ENCODE data around the gene NPDC1. TPM values are rescaled to one million over a fixed set of nuclear protein-coding genes. Genes with fewer than 3 reads are reported as not detected.
A peak's percentile ranks its signal among the peaks of the same experiment; 100 is the strongest.

NPDC1 gene
- total and polyA plus RNA-seq, 11 donors = 38.4 to 114 (median 55.1) TPM

GRCh38 chr9:136992819-136993369 lies 53.1 kb downstream of the NPDC1 start:
- Histone ChIP-seq H3K27ac (peak overlapping the region in 11 of 12 donors; percentile 78 to 91 (median 86)), H3K4me3 (peak overlapping the region; percentile 60 to 98 (median 82)), H3K27me3 (peaks cover 0 to 28% (median 0%) of the 10 kb centered on the region in 9 donors), H3K4me1 (peaks cover 3 to 55% (median 31%) of the 10 kb centered on the region in 12 donors), H3K36me3 (peaks cover 0 to 9% (median 3%) of the 10 kb centered on the region in 9 donors), H3K9me3 (peaks cover 0 to 10% (median 0%) of the 10 kb centered on the region in 12 donors)
- TF ChIP-seq POLR2A (IDR thresholded peaks at IDR 0.05) (no peak), CTCF (IDR thresholded peaks at IDR 0.05) (no peak)
- intact Hi-C loops (cut with DNase I) = loop anchor here in 5 of 10 donors (1.0 to 5.0 kb wide), 4 partner anchors 34 to 49 kb away; partner anchors contain the start of genes C8G (in 3 of the 5), ABCA2 (in 1 of the 5), FBXW5 (in 1 of the 5) and LCN12 (in 1 of the 5)
- ATAC-seq (no peak), DNase-seq (no peak)
- WGBS, 4 donors = 6 to 83% (median 50%) methylated on average over 6 to 18 of the region's 18 CpGs

- WGBS, 4 donors = 0 to 1% (median 1%) methylated on average over 11 to 92 of the region's 92 CpGs
- Histone ChIP-seq H3K4me3 (peak within 1 kb of the TSS; percentile 60 to 98 (median 82)), H3K4me1 (peaks cover 3 to 55% (median 31%) of the 10 kb centered on the region in 12 donors), H3K27ac (peak within 1 kb of the TSS; percentile 8 to 91 (median 87)), H3K36me3 (peaks cover 0 to 9% (median 3%) of the 10 kb centered on the region in 9 donors), H3K27me3 (peaks cover 0 to 28% (median 0%) of the 10 kb centered on the region in 9 donors), H3K9me3 (peaks cover 0 to 10% (median 0%) of the 10 kb centered on the region in 12 donors)
- DNase-seq (peak; percentile 94 to 97 (median 95)), ATAC-seq (peak; percentile 89 to 94 (median 94))
- intact Hi-C loops (cut with DNase I) = loop anchor here in 5 of 10 donors (1.0 to 5.0 kb wide), 4 partner anchors 35 to 48 kb away; partner anchors contain the start of genes C8G (in 3 of the 5), ABCA2 (in 1 of the 5), FBXW5 (in 1 of the 5) and LCN12 (in 1 of the 5)
- no peak for TF ChIP-seq CTCF (IDR thresholded peaks at IDR 0.05)
- TF ChIP-seq POLR2A (IDR thresholded peaks at IDR 0.05) = peak in 1 of 2 donors; percentile 47
Measured at GRCh38 chr9:136991993-136992818, 53.8 kb downstream of the NPDC1 start, which contains the start of gene PAXX. Gene PAXX, plus strand, starts transcription at chr9:136992422. Its CDS starts 22 bp downstream, at chr9:136992444.

GRCh38 chr9:136990242-136990911 lies 55.6 kb downstream of the NPDC1 start:
- ATAC-seq (no peak), DNase-seq (no peak)
- H3K4me1 ChIP-seq = peaks cover 3 to 42% (median 23%) of the 10 kb centered on the region in 12 donors
- H3K9me3 ChIP-seq = peaks cover 0 to 10% (median 0%) of the 10 kb centered on the region in 12 donors
- TF ChIP-seq POLR2A (IDR thresholded peaks at IDR 0.05) = no peak
- TF ChIP-seq CTCF (IDR thresholded peaks at IDR 0.05) = no peak
- H3K4me3 ChIP-seq = no peak overlapping the region
- H3K27me3 ChIP-seq = peaks cover 0 to 28% (median 0%) of the 10 kb centered on the region in 9 donors
- intact Hi-C loops (cut with DNase I) = loop anchor here in 4 of 10 donors (5.0 kb wide), 3 partner anchors 37 to 43 kb away; partner anchors contain the start of genes C8G (in 3 of the 4), ABCA2 (in 1 of the 4) and LCN12 (in 1 of the 4)
- H3K27ac ChIP-seq = no peak overlapping the region
- H3K36me3 ChIP-seq = peaks cover 0 to 9% (median 3%) of the 10 kb centered on the region in 9 donors
- 85 to 89% (median 88%) methylated on average over 10 of the region's 10 CpGs for WGBS, 4 donors

Other genes with a start within 250 kb of the NPDC1 start
Only the 30 nearest of the 37 such genes appear.
- 1 to 10 TPM; 2.9 to 8.3 (median 6.1) TPM for gene MAMDC4, start 193.8 kb downstream of the NPDC1 start, total RNA-seq
- gene MAMDC4, start 193.8 kb downstream of the NPDC1 start, polyA plus RNA-seq = 10 to 100 TPM in 1 of 2 donors, 1 to 10 TPM in 1; 4.5 to 14.9 TPM
- 100 to 1,000 TPM; 289 to 467 (median 341) TPM for gene EDF1, start 179.9 kb downstream of the NPDC1 start, total RNA-seq
- 100 to 1,000 TPM; 454 to 605 TPM for gene EDF1, start 179.9 kb downstream of the NPDC1 start, polyA plus RNA-seq
- 10 to 100 TPM in 3 of 9 donors, 1 to 10 TPM in 6; 6.3 to 14.7 (median 9.1) TPM for gene TRAF2, start 159.7 kb downstream of the NPDC1 start, total RNA-seq
- 10 to 100 TPM; 10.6 to 28.3 TPM for gene TRAF2, start 159.7 kb downstream of the NPDC1 start, polyA plus RNA-seq
- 100 to 1,000 TPM; 110 to 388 (median 147) TPM for gene FBXW5, start 101.4 kb downstream of the NPDC1 start, total RNA-seq
- 100 to 1,000 TPM; 189 to 206 TPM for gene FBXW5, start 101.4 kb downstream of the NPDC1 start, polyA plus RNA-seq
- 1 to 10 TPM in 7 of 9 donors, not detected in 2; 1.2 to 3.7 (median 1.5) TPM for gene C8G, start 100.9 kb downstream of the NPDC1 start, total RNA-seq
- gene C8G, start 100.9 kb downstream of the NPDC1 start, polyA plus RNA-seq = 1 to 10 TPM; 1.0 to 3.1 TPM
- 10 to 100 TPM in 2 of 9 donors, 1 to 10 TPM in 7; 1.9 to 23.7 (median 6.4) TPM for gene LCN12, start 93.9 kb downstream of the NPDC1 start, total RNA-seq
- 1 to 10 TPM in 1 of 2 donors, under 1 TPM in 1; 0.46 to 3.9 TPM for gene LCN12, start 93.9 kb downstream of the NPDC1 start, polyA plus RNA-seq
- gene PTGDS, start 68.7 kb downstream of the NPDC1 start, total RNA-seq = 1,000 to 10,000 TPM; 1,152 to 4,769 (median 3,109) TPM
- gene PTGDS, start 68.7 kb downstream of the NPDC1 start, polyA plus RNA-seq = 1,000 to 10,000 TPM; 2,982 to 5,295 TPM
- 10 to 100 TPM in 2 of 9 donors, 1 to 10 TPM in 5, under 1 TPM in 2; 0.16 to 14.9 (median 2.7) TPM for gene LCNL1, start 63.2 kb downstream of the NPDC1 start, total RNA-seq
- 1 to 10 TPM in 1 of 2 donors, under 1 TPM in 1; 0.14 to 5.8 TPM for gene LCNL1, start 63.2 kb downstream of the NPDC1 start, polyA plus RNA-seq
- gene PAXX, start 53.8 kb downstream of the NPDC1 start, total RNA-seq = 10 to 100 TPM; 15.0 to 35.3 (median 19.4) TPM
- gene PAXX, start 53.8 kb downstream of the NPDC1 start, polyA plus RNA-seq = 10 to 100 TPM; 31.2 to 57.3 TPM
- 10 to 100 TPM in 1 of 9 donors, 1 to 10 TPM in 8; 1.5 to 16.7 (median 5.0) TPM for gene CLIC3, start 49.6 kb downstream of the NPDC1 start, total RNA-seq
- gene CLIC3, start 49.6 kb downstream of the NPDC1 start, polyA plus RNA-seq = 10 to 100 TPM in 1 of 2 donors, 1 to 10 TPM in 1; 3.9 to 11.3 TPM
- 10 to 100 TPM; 19.1 to 44.3 (median 33.4) TPM for gene ABCA2, start 17.9 kb downstream of the NPDC1 start, total RNA-seq
- 10 to 100 TPM; 13.1 to 30.6 TPM for gene ABCA2, start 17.9 kb downstream of the NPDC1 start, polyA plus RNA-seq
- gene FUT7, start 14.1 kb downstream of the NPDC1 start, total RNA-seq = under 1 TPM in 2 of 9 donors, not detected in 7; 0.15 to 0.48 TPM
- gene FUT7, start 14.1 kb downstream of the NPDC1 start, polyA plus RNA-seq = under 1 TPM in 1 of 2 donors, not detected in 1; 0.17 TPM
- gene ENTPD2, start 7.9 kb upstream of the NPDC1 start, total RNA-seq = 1 to 10 TPM in 8 of 9 donors, under 1 TPM in 1; 0.85 to 2.9 (median 1.2) TPM
- 1 to 10 TPM in 1 of 2 donors, under 1 TPM in 1; 0.50 to 1.2 TPM for gene ENTPD2, start 7.9 kb upstream of the NPDC1 start, polyA plus RNA-seq
- gene SAPCD2, start 24.4 kb upstream of the NPDC1 start, total RNA-seq = 1 to 10 TPM in 1 of 9 donors, under 1 TPM in 8; 0.09 to 2.0 (median 0.20) TPM
- gene SAPCD2, start 24.4 kb upstream of the NPDC1 start, polyA plus RNA-seq = under 1 TPM; 0.15 to 0.22 TPM
- 10 to 100 TPM in 4 of 9 donors, 1 to 10 TPM in 5; 5.9 to 15.1 (median 9.4) TPM for gene UAP1L1, start 31.3 kb upstream of the NPDC1 start, total RNA-seq
- 10 to 100 TPM in 1 of 2 donors, 1 to 10 TPM in 1; 3.9 to 12.4 TPM for gene UAP1L1, start 31.3 kb upstream of the NPDC1 start, polyA plus RNA-seq
- 10 to 100 TPM; 17.6 to 40.6 (median 21.7) TPM for gene MAN1B1, start 40.8 kb upstream of the NPDC1 start, total RNA-seq
- 10 to 100 TPM; 26.7 to 29.5 TPM for gene MAN1B1, start 40.8 kb upstream of the NPDC1 start, polyA plus RNA-seq
- gene DPP7, start 68.6 kb upstream of the NPDC1 start, total RNA-seq = 100 to 1,000 TPM in 8 of 9 donors, 10 to 100 TPM in 1; 96.6 to 137 (median 119) TPM
- gene DPP7, start 68.6 kb upstream of the NPDC1 start, polyA plus RNA-seq = 100 to 1,000 TPM; 112 to 260 TPM
- gene GRIN1, start 93.0 kb upstream of the NPDC1 start, total RNA-seq = not detected
- gene GRIN1, start 93.0 kb upstream of the NPDC1 start, polyA plus RNA-seq = under 1 TPM in 1 of 2 donors, not detected in 1; 0.10 TPM
- not detected for gene LRRC26, start 123.9 kb upstream of the NPDC1 start, total RNA-seq
- gene LRRC26, start 123.9 kb upstream of the NPDC1 start, polyA plus RNA-seq = not detected
- gene TMEM210, start 125.9 kb upstream of the NPDC1 start, total RNA-seq = not detected
- not detected for gene TMEM210, start 125.9 kb upstream of the NPDC1 start, polyA plus RNA-seq
- gene ANAPC2, start 142.4 kb upstream of the NPDC1 start, total RNA-seq = 10 to 100 TPM; 14.3 to 35.9 (median 28.9) TPM
- gene ANAPC2, start 142.4 kb upstream of the NPDC1 start, polyA plus RNA-seq = 10 to 100 TPM; 26.6 to 33.4 TPM
- 100 to 1,000 TPM in 2 of 9 donors, 10 to 100 TPM in 7; 46.0 to 123 (median 59.9) TPM for gene SSNA1, start 142.5 kb upstream of the NPDC1 start, total RNA-seq
- 100 to 1,000 TPM; 120 to 161 TPM for gene SSNA1, start 142.5 kb upstream of the NPDC1 start, polyA plus RNA-seq
- 10 to 100 TPM; 11.5 to 18.0 (median 16.6) TPM for gene TPRN, start 154.6 kb upstream of the NPDC1 start, total RNA-seq
- gene TPRN, start 154.6 kb upstream of the NPDC1 start, polyA plus RNA-seq = 10 to 100 TPM; 12.5 to 16.7 TPM
- 10 to 100 TPM; 30.8 to 43.7 (median 39.9) TPM for gene TMEM203, start 159.5 kb upstream of the NPDC1 start, total RNA-seq
- 10 to 100 TPM; 49.8 to 52.0 TPM for gene TMEM203, start 159.5 kb upstream of the NPDC1 start, polyA plus RNA-seq
- 1 to 10 TPM; 4.5 to 9.6 (median 6.1) TPM for gene NDOR1, start 159.5 kb upstream of the NPDC1 start, total RNA-seq
- 1 to 10 TPM; 6.2 to 9.2 TPM for gene NDOR1, start 159.5 kb upstream of the NPDC1 start, polyA plus RNA-seq
- 10 to 100 TPM in 7 of 9 donors, 1 to 10 TPM in 2; 6.9 to 34.1 (median 22.5) TPM for gene RNF208, start 176.1 kb upstream of the NPDC1 start, total RNA-seq
- 10 to 100 TPM in 1 of 2 donors, 1 to 10 TPM in 1; 9.3 to 72.7 TPM for gene RNF208, start 176.1 kb upstream of the NPDC1 start, polyA plus RNA-seq
- gene CYSRT1, start 179.0 kb upstream of the NPDC1 start, total RNA-seq = under 1 TPM in 6 of 9 donors, not detected in 3; 0.22 to 0.61 (median 0.29) TPM
- under 1 TPM; 0.14 to 0.27 TPM for gene CYSRT1, start 179.0 kb upstream of the NPDC1 start, polyA plus RNA-seq
- gene RNF224, start 181.3 kb upstream of the NPDC1 start, total RNA-seq = not detected
- gene RNF224, start 181.3 kb upstream of the NPDC1 start, polyA plus RNA-seq = not detected
- not detected for gene SLC34A3, start 184.7 kb upstream of the NPDC1 start, total RNA-seq
- gene SLC34A3, start 184.7 kb upstream of the NPDC1 start, polyA plus RNA-seq = not detected
- gene TUBB4B, start 195.1 kb upstream of the NPDC1 start, total RNA-seq = 100 to 1,000 TPM; 244 to 769 (median 456) TPM
- 100 to 1,000 TPM; 705 to 900 TPM for gene TUBB4B, start 195.1 kb upstream of the NPDC1 start, polyA plus RNA-seq